Osteoblast (primary cell): Measurements from ENCODE around the gene MALRD1. TPM values are rescaled to one million over a fixed set of nuclear protein-coding genes. Genes with fewer than 3 reads are reported as not detected.

Source experiments
- DNase-seq: peaks from one replicate; pipeline ENCODE4 v3.0.0; 2011; ENCODE audit warnings: low spot score, mixed read lengths; ENCODE audit not compliant: insufficient read length; ENCODE audit errors: missing footprints
- H2AFZ ChIP-seq: 2 replicates; pipeline ENCODE4 v1.6.0; 2011; ENCODE audit warnings: mild to moderate bottlenecking, low read length
- H3K27ac ChIP-seq: 2 replicates; pipeline ENCODE4 v1.5.1; 2011; ENCODE audit warnings: mild to moderate bottlenecking, low read depth, low read length, moderate library complexity
- H3K27me3 ChIP-seq: 2 replicates; pipeline ENCODE4 v1.6.0; 2012; ENCODE audit warnings: mild to moderate bottlenecking, control low read depth, inconsistent platforms, low read length, moderate library complexity; ENCODE audit not compliant: insufficient read depth
- H3K36me3 ChIP-seq: 2 replicates; pipeline ENCODE4 v1.5.1; 2011; ENCODE audit warnings: mild to moderate bottlenecking, low read length, control low read depth, moderate library complexity; ENCODE audit not compliant: insufficient read depth
- H3K4me1 ChIP-seq: 2 replicates; pipeline ENCODE4 v1.5.1; 2011; ENCODE audit warnings: mild to moderate bottlenecking, low read length, control low read depth, moderate library complexity; ENCODE audit not compliant: insufficient read depth
- H3K4me2 ChIP-seq: 2 replicates; pipeline ENCODE4 v1.6.0; 2011; ENCODE audit warnings: mild to moderate bottlenecking, low read length; ENCODE audit not compliant: insufficient read depth
- H3K4me3 ChIP-seq: fragments of 200-600 bp; sonication (generic); 3 replicates; pipeline ENCODE4 v1.5.1; 2012; ENCODE audit warnings: mild to moderate bottlenecking, low read length, inconsistent platforms; ENCODE audit not compliant: insufficient read depth
- H3K79me2 ChIP-seq: 2 replicates; pipeline ENCODE4 v1.6.0; 2012; ENCODE audit warnings: mild to moderate bottlenecking, low read length, control low read depth, inconsistent platforms; ENCODE audit not compliant: insufficient read depth
- H3K9me3 ChIP-seq: 2 replicates; pipeline ENCODE4 v1.5.1; 2011; ENCODE audit warnings: low read depth, low read length, control low read depth
- H4K20me1 ChIP-seq: 2 replicates; pipeline ENCODE4 v1.6.0; 2012; ENCODE audit warnings: mild to moderate bottlenecking, low read length, control low read depth; ENCODE audit not compliant: insufficient read depth
- CTCF ChIP-seq: IDR thresholded peaks from 2 replicates; pipeline ENCODE4 v1.5.1; 2011; ENCODE audit warnings: mild to moderate bottlenecking, low read depth, low read length, moderate library complexity; ENCODE audit errors: extremely low read depth
- total RNA-seq: library from RNA; depleted of rRNA; stranded (reverse); fragments of >200 nt; gene quantifications from 2 replicates; pipeline ENCODE4 v1.2.3, GENCODE V29; 2012

MALRD1 gene
- total RNA-seq, 1 donor, result 2.9 TPM

- no peaks in the 10 kb centered on the region for H3K9me3 ChIP-seq
- H2AFZ ChIP-seq, result no peak overlapping the region
- no peaks in the 10 kb centered on the region for H4K20me1 ChIP-seq
- H3K36me3 ChIP-seq, result no peaks in the 10 kb centered on the region
- no peak overlapping the region for H3K27ac ChIP-seq
- no peaks in the 10 kb centered on the region for H3K4me1 ChIP-seq
- no peak overlapping the region for H3K4me3 ChIP-seq
- H3K27me3 ChIP-seq, result no peaks in the 10 kb centered on the region
- H3K79me2 ChIP-seq, result no peaks in the 10 kb centered on the region
- TF ChIP-seq CTCF, result no peak
- no peak for DNase-seq
- H3K4me2 ChIP-seq, result no peak overlapping the region
Observed at GRCh38 chr10:19772972-19773371, 724.4 kb downstream of the MALRD1 start.

- H3K79me2 ChIP-seq, result no peaks in the 10 kb centered on the region
- H3K27me3 ChIP-seq, result no peaks in the 10 kb centered on the region
Observed at GRCh38 chr10:19775296-19775695, 726.7 kb downstream of the MALRD1 start.

GRCh38 chr10:19777806-19778205 is 729.2 kb downstream of the MALRD1 start:
- Histone ChIP-seq H3K4me1 (no peaks in the 10 kb centered on the region), H3K27me3 (no peaks in the 10 kb centered on the region), H3K4me3 (no peak overlapping the region), H3K9me3 (no peaks in the 10 kb centered on the region), H2AFZ (no peak overlapping the region), H3K4me2 (no peak overlapping the region), H4K20me1 (no peaks in the 10 kb centered on the region), H3K36me3 (no peaks in the 10 kb centered on the region), H3K27ac (no peak overlapping the region), H3K79me2 (no peaks in the 10 kb centered on the region)
- no peak for TF ChIP-seq CTCF
- no peak for DNase-seq

More at GRCh38 chr10:19775296-19775695, 726.7 kb downstream of the MALRD1 start:
- H2AFZ ChIP-seq, result no peak overlapping the region
- no peak overlapping the region for H3K4me2 ChIP-seq
- no peak for TF ChIP-seq CTCF
- H3K36me3 ChIP-seq, result no peaks in the 10 kb centered on the region
- no peak overlapping the region for H3K4me3 ChIP-seq
- no peak overlapping the region for H3K27ac ChIP-seq
- no peaks in the 10 kb centered on the region for H3K4me1 ChIP-seq
- no peak for DNase-seq
- no peaks in the 10 kb centered on the region for H3K9me3 ChIP-seq
- H4K20me1 ChIP-seq, result no peaks in the 10 kb centered on the region

GRCh38 chr10:19778996-19779395 is 730.4 kb downstream of the MALRD1 start:
- no peak overlapping the region for H3K4me3 ChIP-seq
- no peak overlapping the region for H3K27ac ChIP-seq
- no peaks in the 10 kb centered on the region for H3K27me3 ChIP-seq
- no peaks in the 10 kb centered on the region for H3K36me3 ChIP-seq
- no peak overlapping the region for H3K4me2 ChIP-seq
- no peak overlapping the region for H2AFZ ChIP-seq
- TF ChIP-seq CTCF, result no peak
- H4K20me1 ChIP-seq, result no peaks in the 10 kb centered on the region
- no peaks in the 10 kb centered on the region for H3K79me2 ChIP-seq
- no peaks in the 10 kb centered on the region for H3K4me1 ChIP-seq
- H3K9me3 ChIP-seq, result no peaks in the 10 kb centered on the region
- no peak for DNase-seq
